Measurements from ENCODE around the gene CLDN5. TPM values are rescaled to one million over a fixed set of nuclear protein-coding genes. Genes with fewer than 3 reads are reported as not detected.

Gene CLDN5
- total and polyA plus RNA-seq, 4 donors: 157 to 548 (median 364) TPM

- Histone ChIP-seq H3K4me1 (ENCODE audit: control insufficient read depth in 5 of 5, insufficient read depth in 5 of 5, low read length in 5 of 5) (peaks cover 0 to 3% (median 0%) of the 10 kb centered on the region in 5 donors), H3K9me3 (ENCODE audit: control insufficient read depth in 4 of 4, insufficient read depth in 3 of 4, low read length in 3 of 4) (no peaks in the 10 kb centered on the region), H3K4me3 (no peak overlapping the region), H3K9ac (ENCODE audit: insufficient read depth in 1 of 2, low read length in 2 of 2) (no peak overlapping the region), H3K27me3 (ENCODE audit: control insufficient read depth in 3 of 3, insufficient read depth in 3 of 3, low read length in 2 of 3) (no peaks in the 10 kb centered on the region), H3K27ac (ENCODE audit: low read depth in 1 of 2, low read length in 1 of 2) (no peak overlapping the region), H3K36me3 (ENCODE audit: control insufficient read depth in 4 of 4, insufficient read depth in 4 of 4, low read length in 4 of 4) (no peaks in the 10 kb centered on the region)
- 95 to 98% methylated on average over 7 of the region's 7 CpGs for WGBS, 2 donors
- ATAC-seq (ENCODE audit: insufficient read depth, low FRiP score): no peak
- DNase-seq: no peak
- TF ChIP-seq CTCF (IDR thresholded peaks at IDR 0.05; ENCODE audit: control extremely low read depth, extremely low read depth): no peak
These were observed 25.9 kb downstream of the CLDN5 start for GRCh38 chr22:19498154-19498865.

GRCh38 chr22:19497245-19497644, 27.0 kb downstream of the CLDN5 start:
- no peak overlapping the region for H3K9ac ChIP-seq (ENCODE audit: insufficient read depth in 1 of 2, low read length in 2 of 2)
- no peaks in the 10 kb centered on the region for H3K9me3 ChIP-seq (ENCODE audit: control insufficient read depth in 4 of 4, insufficient read depth in 3 of 4, low read length in 3 of 4)
- 56 to 64% methylated on average over 3 of the region's 3 CpGs for WGBS, 2 donors
- no peaks in the 10 kb centered on the region for H3K27me3 ChIP-seq (ENCODE audit: control insufficient read depth in 3 of 3, insufficient read depth in 3 of 3, low read length in 2 of 3)
- H3K4me3 ChIP-seq: no peak overlapping the region
- peak in 2 of 3 donors; percentile 23 to 33 for DNase-seq
- no peak overlapping the region for H3K27ac ChIP-seq (ENCODE audit: low read depth in 1 of 2, low read length in 1 of 2)
- TF ChIP-seq CTCF (IDR thresholded peaks at IDR 0.05; ENCODE audit: control extremely low read depth, extremely low read depth): no peak
- no peak for ATAC-seq (ENCODE audit: insufficient read depth, low FRiP score)
- H3K4me1 ChIP-seq (ENCODE audit: control insufficient read depth in 5 of 5, insufficient read depth in 5 of 5, low read length in 5 of 5): peaks cover 0 to 3% (median 0%) of the 10 kb centered on the region in 5 donors
- H3K36me3 ChIP-seq (ENCODE audit: control insufficient read depth in 4 of 4, insufficient read depth in 4 of 4, low read length in 4 of 4): no peaks in the 10 kb centered on the region

- Histone ChIP-seq H3K9me3 (ENCODE audit: control insufficient read depth in 4 of 4, insufficient read depth in 3 of 4, low read length in 3 of 4) (no peaks in the 10 kb centered on the region), H3K9ac (ENCODE audit: insufficient read depth in 1 of 2, low read length in 2 of 2) (no peak overlapping the region)
These were observed 27.9 kb downstream of the CLDN5 start for GRCh38 chr22:19496324-19496630.

More at GRCh38 chr22:19496324-19496630, 27.9 kb downstream of the CLDN5 start:
- 92 to 98% methylated on average over 3 of the region's 3 CpGs for WGBS, 2 donors
- Histone ChIP-seq H3K4me3 (no peak overlapping the region), H3K27ac (ENCODE audit: low read depth in 1 of 2, low read length in 1 of 2) (no peak overlapping the region), H3K27me3 (ENCODE audit: control insufficient read depth in 3 of 3, insufficient read depth in 3 of 3, low read length in 2 of 3) (no peaks in the 10 kb centered on the region), H3K4me1 (ENCODE audit: control insufficient read depth in 5 of 5, insufficient read depth in 5 of 5, low read length in 5 of 5) (peaks cover 0 to 3% (median 0%) of the 10 kb centered on the region in 5 donors), H3K36me3 (ENCODE audit: control insufficient read depth in 4 of 4, insufficient read depth in 4 of 4, low read length in 4 of 4) (no peaks in the 10 kb centered on the region)
- ATAC-seq (ENCODE audit: insufficient read depth, low FRiP score): no peak
- DNase-seq: no peak
- TF ChIP-seq CTCF (IDR thresholded peaks at IDR 0.05; ENCODE audit: control extremely low read depth, extremely low read depth): no peak
